Lower leg skin (tissue), 3 donors: Measurements from ENCODE around the gene ABCA13.

Experiments
- POLR2A ChIP-seq, 2 donors: fragments of 450-650 bp; IDR thresholded peaks; one replicate each; pipeline ENCODE4 v1.6.1; 2016 to 2017; ENCODE audit warnings: antibody characterized with exemption in 2 of 2, mild to moderate bottlenecking in 1 of 2, moderate library complexity in 1 of 2
- TF ChIP-seq, protein P1 (sequence below), 3 donors: fragments of 450-650 bp; IDR thresholded peaks; one replicate each; pipeline ENCODE4 v1.5.1; 2016; ENCODE audit warnings: antibody characterized with exemption in 3 of 3, mild to moderate bottlenecking in 3 of 3, moderate library complexity in 2 of 3

DNA sequence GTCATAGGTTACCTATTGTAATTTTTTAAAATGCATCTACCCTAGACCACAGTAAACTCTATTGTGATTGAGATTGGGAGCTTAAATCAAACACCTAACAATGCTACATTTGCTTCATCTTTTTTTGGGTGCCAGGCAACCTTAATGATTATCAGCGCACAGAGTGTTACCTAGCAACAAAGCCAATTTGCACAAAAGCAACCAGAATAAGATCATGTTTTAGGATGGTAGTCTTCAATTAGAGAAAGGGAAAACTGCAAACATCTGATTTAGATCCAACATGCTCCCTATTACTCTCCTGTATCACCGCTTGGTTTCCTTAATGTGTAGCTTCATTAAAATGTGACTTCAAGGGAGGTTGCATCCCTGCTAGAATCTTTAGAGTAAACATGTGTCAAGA, 226.9 kb downstream of the ABCA13 start:
- TF ChIP-seq, protein P1, sequence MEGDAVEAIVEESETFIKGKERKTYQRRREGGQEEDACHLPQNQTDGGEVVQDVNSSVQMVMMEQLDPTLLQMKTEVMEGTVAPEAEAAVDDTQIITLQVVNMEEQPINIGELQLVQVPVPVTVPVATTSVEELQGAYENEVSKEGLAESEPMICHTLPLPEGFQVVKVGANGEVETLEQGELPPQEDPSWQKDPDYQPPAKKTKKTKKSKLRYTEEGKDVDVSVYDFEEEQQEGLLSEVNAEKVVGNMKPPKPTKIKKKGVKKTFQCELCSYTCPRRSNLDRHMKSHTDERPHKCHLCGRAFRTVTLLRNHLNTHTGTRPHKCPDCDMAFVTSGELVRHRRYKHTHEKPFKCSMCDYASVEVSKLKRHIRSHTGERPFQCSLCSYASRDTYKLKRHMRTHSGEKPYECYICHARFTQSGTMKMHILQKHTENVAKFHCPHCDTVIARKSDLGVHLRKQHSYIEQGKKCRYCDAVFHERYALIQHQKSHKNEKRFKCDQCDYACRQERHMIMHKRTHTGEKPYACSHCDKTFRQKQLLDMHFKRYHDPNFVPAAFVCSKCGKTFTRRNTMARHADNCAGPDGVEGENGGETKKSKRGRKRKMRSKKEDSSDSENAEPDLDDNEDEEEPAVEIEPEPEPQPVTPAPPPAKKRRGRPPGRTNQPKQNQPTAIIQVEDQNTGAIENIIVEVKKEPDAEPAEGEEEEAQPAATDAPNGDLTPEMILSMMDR (IDR thresholded peaks at IDR 0.05) = no peak
- no peak for TF ChIP-seq POLR2A (IDR thresholded peaks at IDR 0.05)
